ENCODE data around the gene TTLL9.

The TTLL9 gene

DNA sequence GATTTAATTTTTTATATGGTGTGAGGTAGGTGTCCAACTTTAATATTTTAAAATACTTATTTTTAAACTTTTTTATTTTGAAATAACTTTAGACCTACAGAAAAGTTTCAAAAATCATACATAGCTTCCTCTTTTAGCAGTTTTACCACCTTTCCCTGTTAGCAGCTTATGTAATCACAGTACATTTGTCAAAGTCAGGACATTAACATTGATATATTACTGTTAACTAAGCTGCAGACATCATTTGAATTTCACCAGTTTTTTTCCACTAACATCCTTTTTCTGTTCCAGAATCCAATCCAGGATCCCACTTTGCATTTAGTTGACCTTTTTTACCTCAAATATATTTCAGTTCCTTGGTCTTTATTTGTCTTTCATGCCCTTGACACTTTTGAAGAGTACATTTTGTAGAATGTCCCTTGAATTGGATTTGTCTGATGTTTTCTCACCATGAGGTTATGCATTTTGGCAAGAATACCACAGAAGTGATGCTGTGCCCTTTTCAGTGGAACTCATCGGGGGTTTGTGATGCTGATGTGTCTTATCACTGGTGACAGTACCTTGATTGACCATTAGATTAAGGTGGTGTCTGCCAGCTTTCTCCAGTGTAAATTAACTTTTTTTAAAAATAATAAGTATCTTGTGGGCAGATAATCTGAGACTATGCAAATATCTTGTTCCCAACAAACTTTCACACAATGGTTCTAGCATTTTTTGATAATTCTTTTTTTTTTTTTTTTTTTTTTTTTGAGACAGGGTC lies 33.4 kb downstream of the TTLL9 start:
- no peak overlapping the region for H3K4me3 ChIP-seq (replicated peaks; ENCODE audit: low read depth, low read length)
- no peak for DNase-seq (ENCODE audit: low read depth)
- no peak for TF ChIP-seq CTCF (IDR thresholded peaks at IDR 0.05; ENCODE audit: low read length, missing control alignments)

- TF ChIP-seq CTCF (IDR thresholded peaks at IDR 0.05; ENCODE audit: low read length, missing control alignments) = no peak
- DNase-seq (ENCODE audit: low read depth) = no peak
- no peak overlapping the region for H3K4me3 ChIP-seq (replicated peaks; ENCODE audit: low read depth, low read length)
Measured at GRCh38 chr20:31906001-31906400, 35.6 kb downstream of the TTLL9 start.

DNA sequence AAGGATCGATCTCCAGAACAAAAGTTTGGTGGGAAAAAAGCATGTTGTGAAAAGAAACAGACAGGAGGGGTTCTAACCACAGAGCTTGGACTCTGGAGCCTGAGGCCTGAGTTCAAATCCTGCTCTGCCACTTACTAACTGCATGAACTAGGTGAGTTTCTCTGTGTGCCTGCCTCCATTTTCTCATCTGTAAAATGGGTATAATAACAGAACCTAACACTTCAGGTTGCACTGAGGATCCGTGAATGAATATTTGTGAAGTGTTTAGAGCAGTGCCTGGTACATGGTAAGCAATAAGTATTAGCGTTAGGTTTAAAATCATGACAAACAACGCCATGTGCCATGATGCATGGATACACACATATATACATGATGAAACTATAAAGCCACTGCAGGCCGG lies 36.6 kb downstream of the TTLL9 start:
- no peak for TF ChIP-seq CTCF (IDR thresholded peaks at IDR 0.05; ENCODE audit: low read length, missing control alignments)
- DNase-seq (ENCODE audit: low read depth) = no peak

DNA sequence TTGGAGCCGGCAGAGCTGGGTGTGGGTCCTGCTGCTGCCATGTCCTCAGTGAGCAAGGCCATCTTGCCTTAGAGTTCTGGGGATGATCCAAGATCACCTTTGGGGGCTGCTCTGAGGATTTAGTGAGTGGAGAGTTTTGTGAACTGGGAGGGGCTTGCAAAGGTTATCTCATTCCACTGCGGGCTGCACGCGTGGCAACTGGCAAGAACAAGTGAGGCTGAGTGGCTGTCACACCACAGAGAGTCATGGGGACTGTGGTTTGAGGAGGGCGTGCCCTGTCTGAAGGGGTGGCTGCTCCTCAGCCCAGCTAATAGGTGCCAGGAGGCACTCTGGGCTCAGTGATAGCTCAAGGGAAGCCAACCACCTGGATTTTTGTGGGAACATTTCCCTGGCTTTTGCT lies 37.6 kb downstream of the TTLL9 start:
- no peak for TF ChIP-seq CTCF (IDR thresholded peaks at IDR 0.05; ENCODE audit: low read length, missing control alignments)
- no peak overlapping the region for H3K4me3 ChIP-seq (replicated peaks; ENCODE audit: low read depth, low read length)
- DNase-seq (ENCODE audit: low read depth) = no peak

More for the DNA sequence above, 36.6 kb downstream of the TTLL9 start:
- no peak overlapping the region for H3K4me3 ChIP-seq (replicated peaks; ENCODE audit: low read depth, low read length)

DNA sequence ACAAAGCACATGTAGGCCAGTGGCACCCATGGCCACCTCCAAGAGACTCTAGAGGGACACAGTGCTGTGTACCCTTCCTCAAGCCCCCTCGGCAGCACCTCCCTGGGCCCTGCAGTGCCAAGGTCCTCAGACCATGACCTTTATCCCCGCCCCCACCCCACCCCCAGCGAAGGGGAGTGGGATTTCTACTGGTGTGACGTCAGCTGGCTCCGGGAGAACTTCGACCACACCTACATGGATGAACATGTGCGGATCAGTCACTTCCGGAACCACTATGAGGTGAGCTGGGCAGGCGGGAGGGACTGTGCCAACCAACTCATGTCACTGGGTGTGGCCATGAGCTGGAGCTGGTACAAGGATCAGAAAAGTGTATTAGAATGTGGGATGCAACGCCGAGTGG lies 38.0 kb downstream of the TTLL9 start:
- H3K4me3 ChIP-seq (replicated peaks; ENCODE audit: low read depth, low read length) = no peak overlapping the region
- DNase-seq (ENCODE audit: low read depth) = no peak
- no peak for TF ChIP-seq CTCF (IDR thresholded peaks at IDR 0.05; ENCODE audit: low read length, missing control alignments)

GRCh38 chr20:31909253-31910070 lies 39.0 kb downstream of the TTLL9 start:
- no peak for TF ChIP-seq CTCF (IDR thresholded peaks at IDR 0.05; ENCODE audit: low read length, missing control alignments)
- no peak overlapping the region for H3K4me3 ChIP-seq (replicated peaks; ENCODE audit: low read depth, low read length)
- no peak for DNase-seq (ENCODE audit: low read depth)
